Vagina (tissue), 2 donors: ENCODE measurements around the gene NMUR2.

Experiments used
- CTCF ChIP-seq, 3 experiments: fragments of 450-650 bp in 2 of 3; fragments of 200-600 bp in 1 of 3; sonication (generic) in 1 of 3; IDR thresholded peaks; one replicate each; pipeline ENCODE4 v1.5.1; 2017 to 2019; ENCODE audit warnings: antibody characterized with exemption in 3 of 3, mild to moderate bottlenecking in 2 of 3, moderate library complexity in 2 of 3
- POLR2A ChIP-seq, 2 donors: fragments of 450-650 bp; IDR thresholded peaks; one replicate each; pipeline ENCODE4 v1.6.1; 2017; ENCODE audit warnings: antibody characterized with exemption in 2 of 2, mild to moderate bottlenecking in 2 of 2, moderate library complexity in 2 of 2
- POLR2AphosphoS5 ChIP-seq, 2 donors: sonication (generic); formaldehyde crosslinking; IDR thresholded peaks; one replicate each; pipeline ENCODE4 v1.9.0; 2017; ENCODE audit warnings: antibody characterized with exemption in 2 of 2, mild to moderate bottlenecking in 2 of 2, low read depth in 1 of 2; ENCODE audit not compliant: insufficient read depth in 1 of 2

DNA sequence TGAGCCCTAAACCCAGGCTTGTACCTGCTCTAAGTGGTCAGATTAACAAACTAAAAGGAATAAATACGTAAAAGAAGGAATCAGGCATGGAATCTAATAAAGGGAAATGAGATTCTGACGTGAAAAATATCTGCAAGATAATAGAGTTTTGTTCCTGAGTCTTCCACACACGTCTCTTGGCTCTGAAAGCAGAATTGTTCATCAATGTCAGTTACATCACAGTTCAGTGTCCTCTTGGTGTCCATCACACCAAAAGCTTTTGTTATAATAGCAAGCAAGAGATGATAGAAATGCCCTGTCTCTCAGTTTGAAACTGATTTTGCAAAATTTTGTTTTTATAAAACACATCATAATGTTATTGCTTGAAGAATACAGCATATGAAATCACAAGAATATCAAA, 34.7 kb upstream of the NMUR2 start:
- TF ChIP-seq CTCF (IDR thresholded peaks at IDR 0.05) (no peak), POLR2A (IDR thresholded peaks at IDR 0.05) (no peak), POLR2AphosphoS5 (IDR thresholded peaks at IDR 0.05; ENCODE audit: insufficient read depth in 1 of 2, low read depth in 1 of 2) (no peak)
